Skeletal muscle cell (primary cell): ENCODE data around the gene HSBP1L1.
"Not testable (repeated sequence)": the region's sequence is repeated elsewhere in the genome, so short reads cannot be mapped to it uniquely, and the experiment has no call there.

Experiments used
- DNase-seq: peaks from one replicate; pipeline ENCODE4 v3.0.0-alpha.2; 2010; ENCODE audit warnings: low read depth
- H3K4me3 ChIP-seq: 2 replicates; pipeline ENCODE4 v1.5.1; 2011; ENCODE audit warnings: low read depth, mild to moderate bottlenecking, control low read depth, low read length, moderate library complexity

The HSBP1L1 gene

DNA sequence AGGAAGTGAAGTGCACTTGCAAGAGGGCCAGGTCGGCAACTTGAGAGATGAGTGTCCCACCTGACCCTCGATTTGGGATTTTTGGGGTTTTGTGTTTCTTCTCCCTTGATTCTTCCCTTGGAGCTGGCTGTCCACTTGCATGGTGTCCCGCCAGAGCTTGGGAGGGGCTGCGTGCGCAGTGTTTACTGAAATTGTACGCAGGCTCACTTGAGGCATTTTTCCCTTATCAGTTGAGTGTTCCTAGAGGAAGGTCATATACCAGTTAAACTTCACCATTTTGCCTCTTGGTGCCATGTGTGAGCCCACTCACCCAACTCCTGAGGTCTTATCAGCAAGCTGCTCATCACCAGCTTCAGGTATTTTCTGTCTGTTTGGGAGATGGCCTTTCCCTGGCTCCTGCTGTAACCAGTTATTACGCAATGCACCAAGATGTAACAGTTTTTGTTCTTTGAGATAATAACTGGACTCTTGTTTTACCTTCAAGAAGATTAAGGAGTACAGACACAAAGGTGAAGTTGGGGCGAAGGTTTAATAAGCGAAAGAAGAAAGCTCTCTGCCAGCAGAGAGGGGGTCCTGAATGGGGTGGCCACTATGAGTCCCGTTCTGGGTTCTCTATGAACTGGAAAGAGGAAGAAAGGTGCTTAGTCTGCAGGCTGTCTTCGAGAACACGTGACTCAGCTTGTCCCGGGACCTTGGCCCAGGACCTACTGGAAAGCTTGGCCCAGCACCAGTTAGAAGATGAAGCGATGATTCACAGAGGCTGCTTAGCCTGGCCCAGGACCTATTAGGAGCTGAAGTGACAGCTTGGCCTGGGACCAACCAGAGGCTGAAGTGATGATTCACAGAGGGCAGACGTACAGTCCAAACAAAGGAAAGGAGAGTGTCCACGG is 45.5 kb downstream of the HSBP1L1 start:
- H3K4me3 ChIP-seq: no peak overlapping the region
- DNase-seq: peak; percentile 91

- DNase-seq: no peak
- H3K4me3 ChIP-seq: no peak overlapping the region
These were observed 46.1 kb downstream of the HSBP1L1 start for GRCh38 chr18:80010551-80010906.

- not testable (repeated sequence) for H3K4me3 ChIP-seq, DNase-seq
These were observed 47.2 kb downstream of the HSBP1L1 start for GRCh38 chr18:80011496-80012137.

DNA sequence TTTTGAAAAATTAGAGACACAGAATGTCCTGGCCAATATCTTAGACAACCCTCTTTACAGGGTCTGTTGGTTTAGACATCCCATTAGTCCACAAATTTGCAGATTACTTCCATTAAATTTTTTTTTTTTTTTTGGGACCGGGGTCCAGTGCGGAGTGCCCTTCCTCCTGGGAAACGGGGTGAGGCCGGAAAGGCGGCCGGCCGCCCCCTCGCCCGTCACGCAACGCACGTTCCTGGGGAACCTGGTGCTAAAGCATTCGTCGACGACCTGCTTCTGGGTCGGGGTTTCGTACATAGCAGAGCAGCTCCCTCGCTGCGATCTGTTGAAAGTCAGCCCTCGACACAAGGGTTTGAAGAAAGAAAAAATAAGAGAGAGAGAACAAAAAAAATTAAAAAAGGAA is 48.3 kb downstream of the HSBP1L1 start:
- DNase-seq: no peak
- H3K4me3 ChIP-seq: no peak overlapping the region
